Mesendoderm (in vitro differentiated cells): Measurements from ENCODE around the gene CRIM1.

Experiments used
- DNase-seq: peaks from one replicate; pipeline ENCODE4 v3.0.0; 2013
- H2AK5ac ChIP-seq: 2 replicates; pipeline ENCODE4 v1.6.1; 2013; ENCODE audit warnings: low read length, inconsistent platforms
- H2BK120ac ChIP-seq: 2 replicates; pipeline ENCODE4 v1.6.1; 2013; ENCODE audit warnings: low read depth, mild to moderate bottlenecking, low read length, moderate library complexity, mixed read lengths
- H2BK15ac ChIP-seq: replicated peaks from 2 replicates; pipeline ENCODE4 v1.6.1; 2013; ENCODE audit warnings: low read depth, mild to moderate bottlenecking, moderate library complexity
- H2BK5ac ChIP-seq: 2 replicates; pipeline ENCODE4 v1.6.1; 2013; ENCODE audit warnings: low read length, inconsistent platforms
- H3K18ac ChIP-seq: 2 replicates; pipeline ENCODE4 v1.6.1; 2013; ENCODE audit warnings: mild to moderate bottlenecking, low read length, mixed read lengths
- H3K23ac ChIP-seq: one replicate; pipeline ENCODE4 v1.6.1; 2013; ENCODE audit warnings: low read length
- H3K27ac ChIP-seq: 2 replicates; pipeline ENCODE4 v1.5.1; 2013; ENCODE audit warnings: low read depth, mild to moderate bottlenecking, inconsistent platforms, low read length, moderate library complexity
- H3K27me3 ChIP-seq: 2 replicates; pipeline ENCODE4 v1.6.1; 2013; ENCODE audit warnings: low read length, control low read depth, mild to moderate bottlenecking, inconsistent platforms; ENCODE audit not compliant: insufficient read depth, poor library complexity
- H3K36me3 ChIP-seq: 2 replicates; pipeline ENCODE4 v1.6.1; 2013; ENCODE audit warnings: low read length, inconsistent platforms; ENCODE audit not compliant: control insufficient read depth, insufficient read depth
- H3K4ac ChIP-seq: one replicate; pipeline ENCODE4 v1.6.1; 2013; ENCODE audit warnings: low read depth, mild to moderate bottlenecking, low read length, moderate library complexity
- H3K4me1 ChIP-seq: 2 replicates; pipeline ENCODE4 v1.6.1; 2013; ENCODE audit warnings: low read depth, low read length, inconsistent platforms; ENCODE audit not compliant: control insufficient read depth
- H3K4me2 ChIP-seq: 2 replicates; pipeline ENCODE4 v1.6.1; 2013; ENCODE audit warnings: low read length
- H3K4me3 ChIP-seq: 2 replicates; pipeline ENCODE4 v1.5.1; 2013; ENCODE audit warnings: mild to moderate bottlenecking, low read length
- H3K56ac ChIP-seq: one replicate; pipeline ENCODE4 v1.6.1; 2013; ENCODE audit warnings: low read length
- H3K79me1 ChIP-seq: 2 replicates; pipeline ENCODE4 v1.6.1; 2013; ENCODE audit warnings: low read length, inconsistent platforms
- H3K79me2 ChIP-seq: 2 replicates; pipeline ENCODE4 v1.6.1; 2013; ENCODE audit warnings: mild to moderate bottlenecking, low read length; ENCODE audit not compliant: control insufficient read depth, insufficient read depth
- H3K9ac ChIP-seq: 2 replicates; pipeline ENCODE4 v1.6.1; 2013; ENCODE audit warnings: low read length, inconsistent platforms
- H4K5ac ChIP-seq: one replicate; pipeline ENCODE4 v1.6.1; 2013; ENCODE audit warnings: low read length
- H4K8ac ChIP-seq: one replicate; pipeline ENCODE4 v1.6.1; 2013; ENCODE audit warnings: low read depth, mild to moderate bottlenecking, control low read depth, low read length, moderate library complexity
- WGBS: extraction: QIAGEN DNeasy Blood & Tissue Kit; methylation state at CpG from one replicate; pipeline ENCODE4 v1.1.7; 2013; ENCODE audit warnings: low lambda C conversion rate, missing lambda C conversion rate; ENCODE audit not compliant: insufficient coverage; ENCODE audit errors: extremely low coverage; 5-methylcytosine and 5-hydroxymethylcytosine counted together

Gene CRIM1

GRCh38 chr2:36456227-36457175 is 100.9 kb downstream of the CRIM1 start:
- Histone ChIP-seq H4K8ac (no peak overlapping the region), H2BK15ac (no peak overlapping the region), H3K79me2 (no peaks in the 10 kb centered on the region), H3K4me3 (no peak overlapping the region), H3K18ac (no peak overlapping the region), H2BK5ac (no peak overlapping the region), H3K4me2 (no peak overlapping the region), H3K9ac (no peak overlapping the region), H3K36me3 (no peaks in the 10 kb centered on the region), H2AK5ac (no peak overlapping the region), H3K4me1 (peaks cover 14% of the 10 kb centered on the region), H3K27me3 (no peaks in the 10 kb centered on the region), H3K27ac (no peak overlapping the region), H2BK120ac (no peak overlapping the region), H3K56ac (no peak overlapping the region), H3K4ac (no peak overlapping the region), H3K79me1 (peaks cover 6% of the 10 kb centered on the region), H3K23ac (no peak overlapping the region), H4K5ac (no peak overlapping the region)
- WGBS: no CpG with 5 or more reads among the region's 17 CpGs
- peak; percentile 39 for DNase-seq

- Histone ChIP-seq H2BK5ac (no peak overlapping the region), H4K8ac (no peak overlapping the region), H3K79me2 (no peaks in the 10 kb centered on the region), H3K4me2 (no peak overlapping the region), H3K27me3 (no peaks in the 10 kb centered on the region), H2BK120ac (no peak overlapping the region), H4K5ac (no peak overlapping the region), H3K27ac (no peak overlapping the region), H3K9ac (no peak overlapping the region), H3K4me1 (peaks cover 18% of the 10 kb centered on the region), H3K36me3 (no peaks in the 10 kb centered on the region), H3K79me1 (peaks cover 6% of the 10 kb centered on the region), H3K4me3 (no peak overlapping the region), H2BK15ac (no peak overlapping the region), H3K56ac (no peak overlapping the region), H3K18ac (no peak overlapping the region), H3K23ac (no peak overlapping the region), H2AK5ac (no peak overlapping the region), H3K4ac (no peak overlapping the region)
- DNase-seq: peak; percentile 58
- no CpG with 5 or more reads among the region's 5 CpGs for WGBS
Measured at GRCh38 chr2:36458106-36458505, 102.5 kb downstream of the CRIM1 start.

GRCh38 chr2:36459725-36460137 is 104.2 kb downstream of the CRIM1 start:
- H2BK5ac ChIP-seq: no peak overlapping the region
- no CpG with 5 or more reads among the region's 2 CpGs for WGBS
- no peaks in the 10 kb centered on the region for H3K79me2 ChIP-seq
- H3K4me1 ChIP-seq: peaks cover 18% of the 10 kb centered on the region
- no peak overlapping the region for H3K4ac ChIP-seq
- H3K36me3 ChIP-seq: no peaks in the 10 kb centered on the region
- H3K27ac ChIP-seq: no peak overlapping the region
- H3K79me1 ChIP-seq: peaks cover 8% of the 10 kb centered on the region
- H3K9ac ChIP-seq: no peak overlapping the region
- no peak overlapping the region for H3K56ac ChIP-seq
- no peak overlapping the region for H3K23ac ChIP-seq
- no peaks in the 10 kb centered on the region for H3K27me3 ChIP-seq
- no peak overlapping the region for H4K8ac ChIP-seq
- no peak overlapping the region for H4K5ac ChIP-seq
- DNase-seq: peak; percentile 91
- H3K18ac ChIP-seq: no peak overlapping the region
- H3K4me3 ChIP-seq: no peak overlapping the region
- no peak overlapping the region for H2BK120ac ChIP-seq
- no peak overlapping the region for H3K4me2 ChIP-seq
- no peak overlapping the region for H2BK15ac ChIP-seq
- no peak overlapping the region for H2AK5ac ChIP-seq

GRCh38 chr2:36461039-36461681 is 105.6 kb downstream of the CRIM1 start:
- no CpG with 5 or more reads among the region's 4 CpGs for WGBS
- Histone ChIP-seq H3K4ac (peak overlapping the region; percentile 66), H3K36me3 (no peaks in the 10 kb centered on the region), H3K9ac (peak overlapping the region; percentile 19), H3K27ac (peak overlapping the region; percentile 93), H2BK120ac (peak overlapping the region; percentile 85), H2BK5ac (peak overlapping the region; percentile 16), H3K18ac (peak overlapping the region; percentile 25), H3K4me3 (no peak overlapping the region), H3K79me2 (no peaks in the 10 kb centered on the region), H3K56ac (peak overlapping the region; percentile 69), H3K27me3 (no peaks in the 10 kb centered on the region), H4K8ac (no peak overlapping the region), H3K23ac (no peak overlapping the region), H3K4me2 (no peak overlapping the region), H3K4me1 (peaks cover 17% of the 10 kb centered on the region), H3K79me1 (peaks cover 8% of the 10 kb centered on the region), H2BK15ac (no peak overlapping the region), H2AK5ac (no peak overlapping the region), H4K5ac (no peak overlapping the region)
- DNase-seq: peak; percentile 94

GRCh38 chr2:36462311-36462935 is 106.8 kb downstream of the CRIM1 start:
- H3K36me3 ChIP-seq: no peaks in the 10 kb centered on the region
- DNase-seq: no peak
- H2AK5ac ChIP-seq: no peak overlapping the region
- H4K5ac ChIP-seq: no peak overlapping the region
- peaks cover 11% of the 10 kb centered on the region for H3K79me1 ChIP-seq
- no CpG with 5 or more reads among the region's 6 CpGs for WGBS
- no peak overlapping the region for H3K27ac ChIP-seq
- H2BK5ac ChIP-seq: no peak overlapping the region
- peak overlapping the region; percentile 83 for H3K4ac ChIP-seq
- no peak overlapping the region for H3K4me2 ChIP-seq
- H3K18ac ChIP-seq: peak overlapping the region; percentile 62
- no peak overlapping the region for H3K23ac ChIP-seq
- no peak overlapping the region for H3K9ac ChIP-seq
- no peaks in the 10 kb centered on the region for H3K27me3 ChIP-seq
- H3K79me2 ChIP-seq: no peaks in the 10 kb centered on the region
- peaks cover 15% of the 10 kb centered on the region for H3K4me1 ChIP-seq
- no peak overlapping the region for H2BK120ac ChIP-seq
- no peak overlapping the region for H4K8ac ChIP-seq
- H2BK15ac ChIP-seq: no peak overlapping the region
- no peak overlapping the region for H3K4me3 ChIP-seq
- no peak overlapping the region for H3K56ac ChIP-seq
